ENCODE measurements around the gene MTF2. TPM values are rescaled to one million over a fixed set of nuclear protein-coding genes. Genes with fewer than 3 reads are reported as not detected.

Gene MTF2
- total and polyA plus RNA-seq, 4 donors, result 3.2 to 17.8 (median 12.6) TPM

DNA sequence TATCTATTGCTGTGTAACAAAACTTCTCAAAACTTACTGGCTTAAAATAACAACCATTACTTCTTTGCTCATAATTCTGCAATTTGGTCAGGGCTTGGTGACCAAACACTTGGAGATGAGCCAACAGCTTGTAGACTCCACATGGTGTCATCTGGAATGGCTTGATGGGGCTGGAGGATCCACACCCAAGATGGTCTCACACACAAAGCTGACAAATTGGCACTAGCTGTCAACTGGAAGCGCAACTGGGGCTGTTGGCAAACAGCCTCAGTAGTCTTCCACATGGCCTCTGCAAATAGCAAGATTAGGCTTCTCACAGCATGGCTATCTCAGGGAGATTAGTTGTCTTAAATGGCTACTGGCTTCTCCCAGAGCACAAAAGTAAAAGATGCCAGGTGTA is 27.1 kb upstream of the MTF2 start:
- Histone ChIP-seq H3K4me1 (ENCODE audit: control insufficient read depth in 4 of 4, insufficient read depth in 4 of 4, low read length in 3 of 4) (no peaks in the 10 kb centered on the region), H3K36me3 (ENCODE audit: control insufficient read depth in 4 of 4, insufficient read depth in 3 of 4, low read depth in 1 of 4, low read length in 3 of 4) (no peaks in the 10 kb centered on the region), H3K9ac (ENCODE audit: low read depth in 1 of 2, low read length in 2 of 2) (no peak overlapping the region), H3K9me3 (ENCODE audit: control insufficient read depth in 4 of 4, low read length in 3 of 4) (no peaks in the 10 kb centered on the region), H3K27ac (ENCODE audit: low read depth in 1 of 2, low read length in 2 of 2) (no peak overlapping the region), H3K27me3 (ENCODE audit: control insufficient read depth in 4 of 4, insufficient read depth in 4 of 4, low read length in 3 of 4) (no peaks in the 10 kb centered on the region), H3K4me3 (ENCODE audit: low read depth in 1 of 3, low read length in 3 of 3) (no peak overlapping the region)
- TF ChIP-seq RAD21 (IDR thresholded peaks at IDR 0.05) (no peak), HNF4A (conservative IDR thresholded peaks at IDR 0.05) (no peak), HNF4G (IDR thresholded peaks at IDR 0.05) (no peak), TAF1 (conservative IDR thresholded peaks at IDR 0.05) (no peak), YY1 (IDR thresholded peaks at IDR 0.05) (no peak), CTCF (IDR thresholded peaks at IDR 0.05; ENCODE audit: low read depth, low read length, missing input control) (no peak), FOXA1 (IDR thresholded peaks at IDR 0.05) (no peak), ZBTB33 (IDR thresholded peaks at IDR 0.05) (no peak), NR2F2 (IDR thresholded peaks at IDR 0.05) (no peak), EGR1 (IDR thresholded peaks at IDR 0.05; ENCODE audit: low read depth in 2 of 2) (no peak), JUND (IDR thresholded peaks at IDR 0.05) (no peak), SP1 (IDR thresholded peaks at IDR 0.05) (no peak), RXRA (IDR thresholded peaks at IDR 0.05) (no peak), GABPA (IDR thresholded peaks at IDR 0.05 in 1 of 2, conservative IDR thresholded peaks at IDR 0.05 in 1 of 2) (no peak), FOXA2 (IDR thresholded peaks at IDR 0.05) (no peak)
- TF ChIP-seq, protein P1, sequence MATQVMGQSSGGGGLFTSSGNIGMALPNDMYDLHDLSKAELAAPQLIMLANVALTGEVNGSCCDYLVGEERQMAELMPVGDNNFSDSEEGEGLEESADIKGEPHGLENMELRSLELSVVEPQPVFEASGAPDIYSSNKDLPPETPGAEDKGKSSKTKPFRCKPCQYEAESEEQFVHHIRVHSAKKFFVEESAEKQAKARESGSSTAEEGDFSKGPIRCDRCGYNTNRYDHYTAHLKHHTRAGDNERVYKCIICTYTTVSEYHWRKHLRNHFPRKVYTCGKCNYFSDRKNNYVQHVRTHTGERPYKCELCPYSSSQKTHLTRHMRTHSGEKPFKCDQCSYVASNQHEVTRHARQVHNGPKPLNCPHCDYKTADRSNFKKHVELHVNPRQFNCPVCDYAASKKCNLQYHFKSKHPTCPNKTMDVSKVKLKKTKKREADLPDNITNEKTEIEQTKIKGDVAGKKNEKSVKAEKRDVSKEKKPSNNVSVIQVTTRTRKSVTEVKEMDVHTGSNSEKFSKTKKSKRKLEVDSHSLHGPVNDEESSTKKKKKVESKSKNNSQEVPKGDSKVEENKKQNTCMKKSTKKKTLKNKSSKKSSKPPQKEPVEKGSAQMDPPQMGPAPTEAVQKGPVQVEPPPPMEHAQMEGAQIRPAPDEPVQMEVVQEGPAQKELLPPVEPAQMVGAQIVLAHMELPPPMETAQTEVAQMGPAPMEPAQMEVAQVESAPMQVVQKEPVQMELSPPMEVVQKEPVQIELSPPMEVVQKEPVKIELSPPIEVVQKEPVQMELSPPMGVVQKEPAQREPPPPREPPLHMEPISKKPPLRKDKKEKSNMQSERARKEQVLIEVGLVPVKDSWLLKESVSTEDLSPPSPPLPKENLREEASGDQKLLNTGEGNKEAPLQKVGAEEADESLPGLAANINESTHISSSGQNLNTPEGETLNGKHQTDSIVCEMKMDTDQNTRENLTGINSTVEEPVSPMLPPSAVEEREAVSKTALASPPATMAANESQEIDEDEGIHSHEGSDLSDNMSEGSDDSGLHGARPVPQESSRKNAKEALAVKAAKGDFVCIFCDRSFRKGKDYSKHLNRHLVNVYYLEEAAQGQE (IDR thresholded peaks at IDR 0.05), result no peak
- DNase-seq (ENCODE audit: low spot score), result peak; percentile 38
- WGBS, result 96% methylated on average over 1 of the region's 1 CpG

DNA sequence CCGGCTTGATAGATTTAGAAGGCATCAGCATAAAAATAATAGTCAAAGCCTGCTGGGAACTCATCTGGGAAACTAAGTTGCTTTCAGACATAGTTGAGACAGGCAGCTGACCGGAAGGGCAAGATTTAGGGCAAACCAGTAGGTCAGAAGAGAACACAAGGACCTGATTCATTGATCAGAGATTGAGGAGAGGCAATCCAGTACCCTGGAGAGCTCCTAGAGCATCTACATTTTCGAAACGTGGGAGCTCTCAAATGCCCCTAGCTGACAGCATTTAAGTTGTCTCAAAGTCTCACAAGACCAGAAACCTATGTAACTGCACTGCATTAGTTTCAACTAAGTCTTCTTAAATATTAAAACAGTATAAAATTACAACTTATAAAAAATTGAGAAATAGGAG is 22.9 kb upstream of the MTF2 start:
- no peak for DNase-seq (ENCODE audit: low spot score)
- 31% methylated on average over 4 of the region's 4 CpGs for WGBS
- Histone ChIP-seq H3K36me3 (ENCODE audit: control insufficient read depth in 4 of 4, insufficient read depth in 3 of 4, low read depth in 1 of 4, low read length in 3 of 4) (no peaks in the 10 kb centered on the region), H3K4me3 (ENCODE audit: low read depth in 1 of 3, low read length in 3 of 3) (no peak overlapping the region), H3K27me3 (ENCODE audit: control insufficient read depth in 4 of 4, insufficient read depth in 4 of 4, low read length in 3 of 4) (no peaks in the 10 kb centered on the region), H3K9me3 (ENCODE audit: control insufficient read depth in 4 of 4, low read length in 3 of 4) (no peaks in the 10 kb centered on the region), H3K9ac (ENCODE audit: low read depth in 1 of 2, low read length in 2 of 2) (no peak overlapping the region), H3K4me1 (ENCODE audit: control insufficient read depth in 4 of 4, insufficient read depth in 4 of 4, low read length in 3 of 4) (no peaks in the 10 kb centered on the region), H3K27ac (ENCODE audit: low read depth in 1 of 2, low read length in 2 of 2) (no peak overlapping the region)
- no peak for TF ChIP-seq FOXA1 (IDR thresholded peaks at IDR 0.05)
- TF ChIP-seq, protein P1 (IDR thresholded peaks at IDR 0.05), result peak; percentile 98
- no peak for TF ChIP-seq TAF1 (conservative IDR thresholded peaks at IDR 0.05)
- no peak for TF ChIP-seq RXRA (IDR thresholded peaks at IDR 0.05)
- no peak for TF ChIP-seq CTCF (IDR thresholded peaks at IDR 0.05; ENCODE audit: low read depth, low read length, missing input control)
- no peak for TF ChIP-seq YY1 (IDR thresholded peaks at IDR 0.05)
- TF ChIP-seq RAD21 (IDR thresholded peaks at IDR 0.05), result no peak

Measured in liver (tissue), 9 donors.